PC-9 (cell line): ENCODE data around the gene ALG12.

Experiments used
- CTCF ChIP-seq: fragments of 200-600 bp; sonication (generic); conservative IDR thresholded peaks from 2 replicates; pipeline ENCODE4 v1.6.1; 2017; ENCODE audit warnings: mixed run types, antibody characterized with exemption, mild to moderate bottlenecking, moderate library complexity
- EZH2 ChIP-seq: fragments of 200-600 bp; sonication (generic); IDR thresholded peaks from 2 replicates; pipeline ENCODE4 v1.8.0; 2017; ENCODE audit warnings: antibody characterized with exemption, low read depth

- TF ChIP-seq CTCF, result no peak
- TF ChIP-seq EZH2, result no peak
These were observed 35.5 kb downstream of the ALG12 start for GRCh38 chr22:49882519-49883293.
